ENCODE results near the gene AQP11.
"Not testable (repeated sequence)": the region's sequence is repeated elsewhere in the genome, so short reads cannot be mapped to it uniquely, and the experiment has no call there.

Gene AQP11

GRCh38 chr11:77589521-77590193, at the start of gene AQP11:
Gene AQP11 (plus strand): TSS chr11:77589953. CDS start chr11:77589993, 40 bp downstream.
- no peaks in the 10 kb centered on the region for H3K9me3 ChIP-seq (ENCODE audit: control insufficient read depth in 1 of 2, low read length in 2 of 2)
- H3K36me3 ChIP-seq (ENCODE audit: control insufficient read depth in 1 of 2, insufficient read depth in 2 of 2, low read length in 2 of 2) = no peaks in the 10 kb centered on the region
- no peaks in the 10 kb centered on the region for H3K27me3 ChIP-seq (ENCODE audit: control insufficient read depth in 1 of 2, insufficient read depth in 2 of 2, low read length in 2 of 2)
- peak within 1 kb of the TSS; percentile 79 for H3K27ac ChIP-seq (ENCODE audit: low read depth, low read length)
- peaks cover 12 to 14% of the 10 kb centered on the region in 2 donors for H3K4me1 ChIP-seq (ENCODE audit: control insufficient read depth in 1 of 2, insufficient read depth in 2 of 2, low read length in 2 of 2)
- H3K9ac ChIP-seq (ENCODE audit: low read depth in 1 of 2, low read length in 2 of 2) = peak within 1 kb of the TSS; percentile 74 to 84
- H3K4me3 ChIP-seq (ENCODE audit: low read depth in 1 of 2, low read length in 2 of 2) = peak within 1 kb of the TSS; percentile 94 to 97

GRCh38 chr11:77542296-77542695, 47.5 kb upstream of the AQP11 start:
- H3K27ac ChIP-seq (ENCODE audit: low read depth, low read length) = no peak overlapping the region
- H3K36me3 ChIP-seq (ENCODE audit: control insufficient read depth in 1 of 2, insufficient read depth in 2 of 2, low read length in 2 of 2) = no peaks in the 10 kb centered on the region
- H3K4me3 ChIP-seq (ENCODE audit: low read depth in 1 of 2, low read length in 2 of 2) = no peak overlapping the region
- H3K9me3 ChIP-seq (ENCODE audit: control insufficient read depth in 1 of 2, low read length in 2 of 2) = no peaks in the 10 kb centered on the region
- no peaks in the 10 kb centered on the region for H3K4me1 ChIP-seq (ENCODE audit: control insufficient read depth in 1 of 2, insufficient read depth in 2 of 2, low read length in 2 of 2)
- H3K27me3 ChIP-seq (ENCODE audit: control insufficient read depth in 1 of 2, insufficient read depth in 2 of 2, low read length in 2 of 2) = no peaks in the 10 kb centered on the region
- no peak overlapping the region for H3K9ac ChIP-seq (ENCODE audit: low read depth in 1 of 2, low read length in 2 of 2)

- Histone ChIP-seq H3K27me3 (ENCODE audit: control insufficient read depth in 1 of 2, insufficient read depth in 2 of 2, low read length in 2 of 2) (no peaks in the 10 kb centered on the region), H3K36me3 (ENCODE audit: control insufficient read depth in 1 of 2, insufficient read depth in 2 of 2, low read length in 2 of 2) (no peaks in the 10 kb centered on the region), H3K27ac (ENCODE audit: low read depth, low read length) (no peak overlapping the region), H3K4me1 (ENCODE audit: control insufficient read depth in 1 of 2, insufficient read depth in 2 of 2, low read length in 2 of 2) (peaks cover 8 to 12% of the 10 kb centered on the region in 2 donors), H3K4me3 (ENCODE audit: low read depth in 1 of 2, low read length in 2 of 2) (no peak overlapping the region), H3K9me3 (ENCODE audit: control insufficient read depth in 1 of 2, low read length in 2 of 2) (peaks cover 0 to 2% of the 10 kb centered on the region in 2 donors), H3K9ac (ENCODE audit: low read depth in 1 of 2, low read length in 2 of 2) (no peak overlapping the region)
These were observed 42.5 kb upstream of the AQP11 start for GRCh38 chr11:77547047-77547836.

- Histone ChIP-seq H3K9me3 (ENCODE audit: control insufficient read depth in 1 of 2, low read length in 2 of 2) (peaks cover 0 to 2% of the 10 kb centered on the region in 2 donors), H3K9ac (ENCODE audit: low read depth in 1 of 2, low read length in 2 of 2) (peak overlapping the region in 1 of 2 donors; percentile 7), H3K27ac (ENCODE audit: low read depth, low read length) (no peak overlapping the region)
These were observed 41.7 kb upstream of the AQP11 start for GRCh38 chr11:77547863-77548551.

GRCh38 chr11:77548552-77549445, 41.0 kb upstream of the AQP11 start:
- H3K4me1 ChIP-seq (ENCODE audit: control insufficient read depth in 1 of 2, insufficient read depth in 2 of 2, low read length in 2 of 2) = peaks cover 8 to 12% of the 10 kb centered on the region in 2 donors

More at GRCh38 chr11:77547863-77548551, 41.7 kb upstream of the AQP11 start:
- peaks cover 8 to 12% of the 10 kb centered on the region in 2 donors for H3K4me1 ChIP-seq (ENCODE audit: control insufficient read depth in 1 of 2, insufficient read depth in 2 of 2, low read length in 2 of 2)
- H3K27me3 ChIP-seq (ENCODE audit: control insufficient read depth in 1 of 2, insufficient read depth in 2 of 2, low read length in 2 of 2) = no peaks in the 10 kb centered on the region
- H3K36me3 ChIP-seq (ENCODE audit: control insufficient read depth in 1 of 2, insufficient read depth in 2 of 2, low read length in 2 of 2) = no peaks in the 10 kb centered on the region
- peak overlapping the region in 1 of 2 donors; percentile 15 for H3K4me3 ChIP-seq (ENCODE audit: low read depth in 1 of 2, low read length in 2 of 2)

GRCh38 chr11:77551426-77551825, 38.3 kb upstream of the AQP11 start:
- not testable (repeated sequence) for H3K27me3 ChIP-seq (ENCODE audit: control insufficient read depth in 1 of 2, insufficient read depth in 2 of 2, low read length in 2 of 2); H3K27ac ChIP-seq (ENCODE audit: low read depth, low read length); H3K4me3 ChIP-seq (ENCODE audit: low read depth in 1 of 2, low read length in 2 of 2); H3K9ac ChIP-seq (ENCODE audit: low read depth in 1 of 2, low read length in 2 of 2); H3K9me3 ChIP-seq (ENCODE audit: control insufficient read depth in 1 of 2, low read length in 2 of 2); H3K36me3 ChIP-seq (ENCODE audit: control insufficient read depth in 1 of 2, insufficient read depth in 2 of 2, low read length in 2 of 2)
- H3K4me1 ChIP-seq (ENCODE audit: control insufficient read depth in 1 of 2, insufficient read depth in 2 of 2, low read length in 2 of 2) = peaks cover 8 to 12% of the 10 kb centered on the region in 2 donors

More at GRCh38 chr11:77548552-77549445, 41.0 kb upstream of the AQP11 start:
- Histone ChIP-seq H3K27ac (ENCODE audit: low read depth, low read length) (no peak overlapping the region), H3K9me3 (ENCODE audit: control insufficient read depth in 1 of 2, low read length in 2 of 2) (peaks cover 0 to 2% of the 10 kb centered on the region in 2 donors), H3K27me3 (ENCODE audit: control insufficient read depth in 1 of 2, insufficient read depth in 2 of 2, low read length in 2 of 2) (no peaks in the 10 kb centered on the region), H3K36me3 (ENCODE audit: control insufficient read depth in 1 of 2, insufficient read depth in 2 of 2, low read length in 2 of 2) (no peaks in the 10 kb centered on the region), H3K4me3 (ENCODE audit: low read depth in 1 of 2, low read length in 2 of 2) (peak overlapping the region in 1 of 2 donors; percentile 15), H3K9ac (ENCODE audit: low read depth in 1 of 2, low read length in 2 of 2) (no peak overlapping the region)

- Histone ChIP-seq H3K4me1 (ENCODE audit: control insufficient read depth in 1 of 2, insufficient read depth in 2 of 2, low read length in 2 of 2) (peaks cover 20 to 23% of the 10 kb centered on the region in 2 donors), H3K27ac (ENCODE audit: low read depth, low read length) (no peak overlapping the region), H3K27me3 (ENCODE audit: control insufficient read depth in 1 of 2, insufficient read depth in 2 of 2, low read length in 2 of 2) (no peaks in the 10 kb centered on the region), H3K9ac (ENCODE audit: low read depth in 1 of 2, low read length in 2 of 2) (no peak overlapping the region), H3K9me3 (ENCODE audit: control insufficient read depth in 1 of 2, low read length in 2 of 2) (peaks cover 0 to 8% of the 10 kb centered on the region in 2 donors), H3K36me3 (ENCODE audit: control insufficient read depth in 1 of 2, insufficient read depth in 2 of 2, low read length in 2 of 2) (no peaks in the 10 kb centered on the region), H3K4me3 (ENCODE audit: low read depth in 1 of 2, low read length in 2 of 2) (no peak overlapping the region)
These were observed 32.2 kb upstream of the AQP11 start for GRCh38 chr11:77557553-77557952.

- no peak overlapping the region for H3K9ac ChIP-seq (ENCODE audit: low read depth in 1 of 2, low read length in 2 of 2)
- H3K36me3 ChIP-seq (ENCODE audit: control insufficient read depth in 1 of 2, insufficient read depth in 2 of 2, low read length in 2 of 2) = no peaks in the 10 kb centered on the region
- H3K4me1 ChIP-seq (ENCODE audit: control insufficient read depth in 1 of 2, insufficient read depth in 2 of 2, low read length in 2 of 2) = peaks cover 20 to 23% of the 10 kb centered on the region in 2 donors
- H3K27me3 ChIP-seq (ENCODE audit: control insufficient read depth in 1 of 2, insufficient read depth in 2 of 2, low read length in 2 of 2) = no peaks in the 10 kb centered on the region
- H3K4me3 ChIP-seq (ENCODE audit: low read depth in 1 of 2, low read length in 2 of 2) = no peak overlapping the region
- no peak overlapping the region for H3K27ac ChIP-seq (ENCODE audit: low read depth, low read length)
- peaks cover 0 to 8% of the 10 kb centered on the region in 2 donors for H3K9me3 ChIP-seq (ENCODE audit: control insufficient read depth in 1 of 2, low read length in 2 of 2)
These were observed 31.4 kb upstream of the AQP11 start for GRCh38 chr11:77558380-77558779.

- Histone ChIP-seq H3K9me3 (ENCODE audit: control insufficient read depth in 1 of 2, low read length in 2 of 2) (peaks cover 0 to 1% of the 10 kb centered on the region in 2 donors), H3K9ac (ENCODE audit: low read depth in 1 of 2, low read length in 2 of 2) (no peak overlapping the region), H3K27me3 (ENCODE audit: control insufficient read depth in 1 of 2, insufficient read depth in 2 of 2, low read length in 2 of 2) (no peaks in the 10 kb centered on the region), H3K4me3 (ENCODE audit: low read depth in 1 of 2, low read length in 2 of 2) (no peak overlapping the region), H3K4me1 (ENCODE audit: control insufficient read depth in 1 of 2, insufficient read depth in 2 of 2, low read length in 2 of 2) (peaks cover 20 to 23% of the 10 kb centered on the region in 2 donors), H3K27ac (ENCODE audit: low read depth, low read length) (no peak overlapping the region), H3K36me3 (ENCODE audit: control insufficient read depth in 1 of 2, insufficient read depth in 2 of 2, low read length in 2 of 2) (no peaks in the 10 kb centered on the region)
These were observed 29.9 kb upstream of the AQP11 start for GRCh38 chr11:77559686-77560401.

Measured in duodenal mucosa (tissue), 2 donors.